ENCODE measurements around the gene TAMM41. TPM values are rescaled to one million over a fixed set of nuclear protein-coding genes. Genes with fewer than 3 reads are reported as not detected.
"Not testable (repeated sequence)": the region's sequence is repeated elsewhere in the genome, so short reads cannot be mapped to it uniquely, and the experiment has no call there.

Gene TAMM41
- total RNA-seq, 1 donor from 2014 or later: 14.9 TPM

DNA sequence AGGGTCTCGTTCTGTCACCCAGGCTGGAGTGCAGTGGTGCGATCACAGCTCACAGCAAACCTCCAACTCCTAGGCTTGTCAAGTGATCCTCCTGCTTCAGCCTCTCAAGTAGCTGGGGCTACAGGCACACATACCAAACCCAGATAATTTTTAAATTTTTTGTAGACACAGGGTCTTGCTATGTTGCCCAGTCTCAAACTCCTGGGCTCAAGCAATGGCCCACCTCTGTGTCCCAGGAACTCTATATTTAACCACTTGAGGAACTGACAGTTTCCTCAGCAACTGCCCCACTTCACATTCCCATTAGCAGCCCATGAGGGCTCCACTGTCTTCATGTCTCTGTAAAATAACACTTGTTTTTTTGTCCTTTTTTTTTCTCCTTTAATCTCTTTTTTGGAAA lies 68.4 kb downstream of the TAMM41 start:
- no peak for DNase-seq
- no peak for ATAC-seq
- H3K4me3 ChIP-seq: no peak overlapping the region
- H3K27me3 ChIP-seq (ENCODE audit: low read depth): no peaks in the 10 kb centered on the region
- no peaks in the 10 kb centered on the region for H3K4me1 ChIP-seq
- intact Hi-C loops (cut with DNase I): no loop called here
- TF ChIP-seq, protein P1, sequence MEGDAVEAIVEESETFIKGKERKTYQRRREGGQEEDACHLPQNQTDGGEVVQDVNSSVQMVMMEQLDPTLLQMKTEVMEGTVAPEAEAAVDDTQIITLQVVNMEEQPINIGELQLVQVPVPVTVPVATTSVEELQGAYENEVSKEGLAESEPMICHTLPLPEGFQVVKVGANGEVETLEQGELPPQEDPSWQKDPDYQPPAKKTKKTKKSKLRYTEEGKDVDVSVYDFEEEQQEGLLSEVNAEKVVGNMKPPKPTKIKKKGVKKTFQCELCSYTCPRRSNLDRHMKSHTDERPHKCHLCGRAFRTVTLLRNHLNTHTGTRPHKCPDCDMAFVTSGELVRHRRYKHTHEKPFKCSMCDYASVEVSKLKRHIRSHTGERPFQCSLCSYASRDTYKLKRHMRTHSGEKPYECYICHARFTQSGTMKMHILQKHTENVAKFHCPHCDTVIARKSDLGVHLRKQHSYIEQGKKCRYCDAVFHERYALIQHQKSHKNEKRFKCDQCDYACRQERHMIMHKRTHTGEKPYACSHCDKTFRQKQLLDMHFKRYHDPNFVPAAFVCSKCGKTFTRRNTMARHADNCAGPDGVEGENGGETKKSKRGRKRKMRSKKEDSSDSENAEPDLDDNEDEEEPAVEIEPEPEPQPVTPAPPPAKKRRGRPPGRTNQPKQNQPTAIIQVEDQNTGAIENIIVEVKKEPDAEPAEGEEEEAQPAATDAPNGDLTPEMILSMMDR (IDR thresholded peaks at IDR 0.05): no peak
- no peak overlapping the region for H3K27ac ChIP-seq
- no peaks in the 10 kb centered on the region for H3K36me3 ChIP-seq
- H3K9me3 ChIP-seq: no peaks in the 10 kb centered on the region

- H3K27me3 ChIP-seq (ENCODE audit: low read depth): no peaks in the 10 kb centered on the region
- DNase-seq (no peak), ATAC-seq (no peak)
- no peaks in the 10 kb centered on the region for H3K36me3 ChIP-seq
- intact Hi-C loops (cut with DNase I): no loop called here
- no peaks in the 10 kb centered on the region for H3K4me1 ChIP-seq
- H3K9me3 ChIP-seq: no peaks in the 10 kb centered on the region
- TF ChIP-seq, protein P1 (IDR thresholded peaks at IDR 0.05): no peak
- no peak overlapping the region for H3K27ac ChIP-seq
- H3K4me3 ChIP-seq: no peak overlapping the region
Observed at GRCh38 chr3:11776346-11776745, 70.3 kb downstream of the TAMM41 start.

DNA sequence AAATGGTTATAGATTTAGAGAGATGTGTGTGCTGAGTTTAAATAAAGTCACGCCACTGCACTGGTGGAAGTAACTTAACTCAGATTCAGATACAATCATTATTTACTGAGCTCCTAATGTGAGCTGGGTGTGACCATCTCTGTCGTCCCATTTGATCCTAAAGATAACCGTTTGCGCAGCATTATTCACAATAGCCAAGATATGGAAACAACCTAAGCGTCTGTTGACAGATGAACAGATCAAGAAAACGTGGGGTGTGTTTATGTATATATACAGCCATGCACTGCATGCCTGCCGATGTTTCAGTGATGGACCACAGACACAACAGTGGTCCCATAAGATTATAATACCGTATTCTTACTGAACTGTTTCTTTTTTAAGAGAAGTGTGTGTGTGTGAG lies 71.2 kb downstream of the TAMM41 start:
- no peak overlapping the region for H3K27ac ChIP-seq
- no peak for ATAC-seq
- DNase-seq: no peak
- H3K4me3 ChIP-seq: no peak overlapping the region
- H3K9me3 ChIP-seq: no peaks in the 10 kb centered on the region
- no peaks in the 10 kb centered on the region for H3K36me3 ChIP-seq
- no peaks in the 10 kb centered on the region for H3K27me3 ChIP-seq (ENCODE audit: low read depth)
- TF ChIP-seq, protein P1 (IDR thresholded peaks at IDR 0.05): no peak
- peaks cover 7% of the 10 kb centered on the region for H3K4me1 ChIP-seq
- intact Hi-C loops (cut with DNase I): no loop called here

DNA sequence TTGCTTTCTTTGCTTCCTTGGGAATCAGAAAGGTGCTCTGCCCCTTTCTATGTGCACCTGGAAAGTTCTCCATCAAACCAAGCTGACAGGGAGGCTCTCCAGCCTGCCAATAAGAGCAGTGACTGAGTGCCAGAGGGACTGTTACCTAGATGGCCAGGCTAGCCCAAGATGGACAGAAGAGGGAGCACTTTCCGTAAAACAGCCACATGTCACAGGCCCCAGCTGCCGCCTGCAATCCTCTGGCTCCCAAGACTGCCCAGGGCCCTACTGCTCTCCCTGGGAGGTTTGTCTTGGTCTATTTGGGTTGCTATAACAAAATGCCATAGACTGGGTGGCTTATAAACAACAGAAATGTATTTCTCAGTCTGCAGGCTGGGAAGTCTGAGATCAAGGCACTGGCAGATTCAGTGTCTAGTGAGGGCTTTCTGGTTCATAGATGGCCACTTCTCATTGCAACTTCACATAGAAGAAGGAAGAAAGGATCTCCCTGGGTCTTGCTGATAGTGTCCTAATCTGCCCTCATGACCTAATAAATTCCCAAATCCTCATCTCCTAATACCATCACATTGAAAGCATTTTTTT lies 72.3 kb downstream of the TAMM41 start:
- TF ChIP-seq, protein P1 (IDR thresholded peaks at IDR 0.05): peak; percentile 45
- Histone ChIP-seq H3K27ac (no peak overlapping the region), H3K4me1 (peaks cover 13% of the 10 kb centered on the region), H3K9me3 (no peaks in the 10 kb centered on the region), H3K4me3 (no peak overlapping the region), H3K27me3 (ENCODE audit: low read depth) (no peaks in the 10 kb centered on the region), H3K36me3 (no peaks in the 10 kb centered on the region)
- intact Hi-C loops (cut with DNase I): no loop called here
- DNase-seq (no peak), ATAC-seq (peak; percentile 47 to 53)

DNA sequence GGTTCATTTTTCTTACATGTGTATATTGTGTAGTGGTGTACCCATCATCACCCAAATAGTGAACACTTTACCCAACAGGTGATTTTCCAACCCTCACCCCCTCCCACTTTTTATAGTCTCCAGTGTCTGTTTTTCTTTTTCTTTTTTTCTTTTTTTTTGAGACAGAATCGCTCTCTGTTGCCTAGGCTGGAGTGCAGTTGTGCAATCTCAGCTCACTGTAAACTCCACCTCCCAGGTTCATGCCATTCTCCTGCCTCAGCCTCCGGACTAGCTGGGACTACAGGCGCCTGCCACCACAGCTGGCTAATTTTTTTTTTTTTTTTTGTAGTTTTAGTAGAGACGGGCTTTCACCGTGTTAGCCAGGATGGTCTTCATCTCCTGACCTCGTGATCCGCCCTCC lies 74.8 kb downstream of the TAMM41 start:
- peaks cover 13% of the 10 kb centered on the region for H3K4me1 ChIP-seq
- H3K4me3 ChIP-seq; intact Hi-C loops (cut with DNase I); H3K27me3 ChIP-seq (ENCODE audit: low read depth); ATAC-seq; H3K36me3 ChIP-seq; H3K27ac ChIP-seq; H3K9me3 ChIP-seq; DNase-seq: not testable (repeated sequence)

GRCh38 chr3:11770477-11771391 lies 76.0 kb downstream of the TAMM41 start:
- no peaks in the 10 kb centered on the region for H3K36me3 ChIP-seq
- TF ChIP-seq, protein P1 (IDR thresholded peaks at IDR 0.05): no peak
- no peaks in the 10 kb centered on the region for H3K9me3 ChIP-seq
- no peaks in the 10 kb centered on the region for H3K27me3 ChIP-seq (ENCODE audit: low read depth)
- H3K27ac ChIP-seq: peak overlapping the region; percentile 55
- peaks cover 13% of the 10 kb centered on the region for H3K4me1 ChIP-seq
- H3K4me3 ChIP-seq: peak overlapping the region; percentile 18
- ATAC-seq: peak; percentile 97 to 99
- intact Hi-C loops (cut with DNase I): no loop called here
- peak; percentile 87 for DNase-seq
